Measurements from ENCODE around the gene FGFR3.

Gene FGFR3

DNA sequence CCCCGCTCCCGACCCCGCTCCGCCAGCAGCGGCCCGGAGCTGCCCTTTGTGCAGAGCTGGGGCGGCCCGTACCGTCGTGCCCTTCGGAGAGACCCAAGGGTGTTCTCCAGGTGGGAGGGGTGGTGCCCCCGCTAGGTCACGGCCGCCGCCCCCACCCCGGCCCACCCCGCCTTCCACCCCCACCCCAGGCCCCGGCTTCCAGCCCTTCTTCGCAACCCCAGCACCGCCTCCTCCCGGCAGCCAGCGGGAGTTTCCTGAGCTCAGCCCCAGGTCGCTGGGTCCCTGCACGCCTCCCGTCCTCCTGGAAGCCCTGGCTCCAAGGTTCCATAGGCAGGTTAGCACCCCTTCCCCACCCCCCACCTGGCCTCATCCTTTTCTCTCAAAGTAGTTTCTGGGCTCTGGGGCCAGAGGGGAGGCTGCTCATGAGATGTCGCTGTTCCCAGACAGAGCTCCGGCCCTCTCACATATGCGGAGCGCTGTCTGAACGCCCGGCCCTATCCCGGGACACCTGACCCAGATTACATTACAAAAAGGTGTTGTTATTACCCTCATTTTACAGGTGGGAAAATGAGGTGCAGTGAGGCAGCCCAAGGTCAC, 25.2 kb upstream of the FGFR3 start:
- no peaks in the 10 kb centered on the region for H3K36me3 ChIP-seq (ENCODE audit: control insufficient read depth, insufficient read depth, low read length)
- TF ChIP-seq, protein P1, sequence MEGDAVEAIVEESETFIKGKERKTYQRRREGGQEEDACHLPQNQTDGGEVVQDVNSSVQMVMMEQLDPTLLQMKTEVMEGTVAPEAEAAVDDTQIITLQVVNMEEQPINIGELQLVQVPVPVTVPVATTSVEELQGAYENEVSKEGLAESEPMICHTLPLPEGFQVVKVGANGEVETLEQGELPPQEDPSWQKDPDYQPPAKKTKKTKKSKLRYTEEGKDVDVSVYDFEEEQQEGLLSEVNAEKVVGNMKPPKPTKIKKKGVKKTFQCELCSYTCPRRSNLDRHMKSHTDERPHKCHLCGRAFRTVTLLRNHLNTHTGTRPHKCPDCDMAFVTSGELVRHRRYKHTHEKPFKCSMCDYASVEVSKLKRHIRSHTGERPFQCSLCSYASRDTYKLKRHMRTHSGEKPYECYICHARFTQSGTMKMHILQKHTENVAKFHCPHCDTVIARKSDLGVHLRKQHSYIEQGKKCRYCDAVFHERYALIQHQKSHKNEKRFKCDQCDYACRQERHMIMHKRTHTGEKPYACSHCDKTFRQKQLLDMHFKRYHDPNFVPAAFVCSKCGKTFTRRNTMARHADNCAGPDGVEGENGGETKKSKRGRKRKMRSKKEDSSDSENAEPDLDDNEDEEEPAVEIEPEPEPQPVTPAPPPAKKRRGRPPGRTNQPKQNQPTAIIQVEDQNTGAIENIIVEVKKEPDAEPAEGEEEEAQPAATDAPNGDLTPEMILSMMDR (IDR thresholded peaks at IDR 0.05; ENCODE audit: insufficient read depth, low read length, poor library complexity, severe bottlenecking), result peak; percentile 49
- no peaks in the 10 kb centered on the region; the same call in 1 of the 2 replicates for H3K27me3 ChIP-seq (replicated peaks; ENCODE audit: control insufficient read depth, insufficient read depth, low read length)
- H3K4me3 ChIP-seq (replicated peaks; ENCODE audit: low read depth, low read length), result no peak overlapping the region; the same call in 1 of the 2 replicates
- DNase-seq (ENCODE audit: extremely low read depth, insufficient read length), result no peak

DNA sequence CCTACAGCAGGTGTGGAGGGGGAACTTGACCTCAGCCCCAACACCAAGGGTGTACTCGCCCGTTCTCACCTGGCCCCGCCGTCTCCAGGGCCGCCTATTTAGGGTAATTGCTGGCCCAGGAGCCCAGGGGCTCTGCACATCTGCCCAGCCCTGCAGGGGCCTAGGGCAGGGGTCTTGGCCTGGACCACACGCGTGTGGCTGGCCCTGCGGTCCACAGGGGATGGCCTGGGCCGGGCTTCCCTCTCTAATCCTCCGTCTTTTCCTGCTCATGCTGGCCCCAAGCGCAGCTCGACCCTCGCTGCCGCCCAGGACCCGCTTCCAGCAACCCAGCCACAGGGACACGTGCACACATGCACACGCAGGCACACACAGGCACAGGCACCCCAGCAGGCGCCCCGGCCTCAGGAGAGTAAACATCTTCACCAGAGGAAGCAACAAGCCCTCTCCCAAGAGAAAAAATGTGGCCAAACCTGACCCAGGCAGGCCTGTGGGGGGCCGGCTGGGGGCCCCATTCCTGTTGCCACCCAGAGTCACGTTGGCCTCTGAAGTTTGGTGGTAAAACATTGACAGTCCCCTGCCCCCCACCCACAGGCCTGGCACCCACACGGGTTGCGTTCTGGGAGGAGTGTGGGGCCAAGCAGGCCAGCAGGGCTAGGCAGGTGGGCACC, 24.6 kb upstream of the FGFR3 start:
- DNase-seq (ENCODE audit: extremely low read depth, insufficient read length), result no peak
- no peaks in the 10 kb centered on the region for H3K36me3 ChIP-seq (ENCODE audit: control insufficient read depth, insufficient read depth, low read length)
- no peak overlapping the region for H3K4me3 ChIP-seq (replicated peaks; ENCODE audit: low read depth, low read length)
- TF ChIP-seq, protein P1 (IDR thresholded peaks at IDR 0.05; ENCODE audit: insufficient read depth, low read length, poor library complexity, severe bottlenecking), result no peak
- H3K27me3 ChIP-seq (replicated peaks; ENCODE audit: control insufficient read depth, insufficient read depth, low read length), result no peaks in the 10 kb centered on the region; the same call in 1 of the 2 replicates

DNA sequence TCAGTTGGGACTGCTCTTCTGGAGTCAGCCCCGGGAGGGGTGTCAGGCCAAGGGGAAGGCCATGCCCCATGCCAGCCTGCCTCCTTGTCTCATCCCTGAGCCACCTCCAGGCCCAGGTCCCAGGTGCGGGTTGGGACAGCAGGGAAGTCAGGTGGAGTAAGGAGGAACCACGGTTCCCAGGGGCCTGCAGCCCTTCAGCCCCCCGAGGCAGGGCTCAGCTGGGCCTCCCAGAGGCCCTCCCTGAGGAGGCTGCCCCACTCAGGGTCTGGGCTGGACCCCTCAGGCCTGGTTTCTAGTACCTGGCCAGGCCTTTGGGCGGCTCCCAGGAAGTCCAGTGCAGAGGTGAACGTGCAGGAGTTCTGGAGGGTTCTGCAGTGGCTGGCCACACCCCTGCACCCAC, 23.4 kb upstream of the FGFR3 start:
- Histone ChIP-seq H3K4me3 (replicated peaks; ENCODE audit: low read depth, low read length) (no peak overlapping the region), H3K27me3 (replicated peaks; ENCODE audit: control insufficient read depth, insufficient read depth, low read length) (no peaks in the 10 kb centered on the region; the same call in 1 of the 2 replicates), H3K36me3 (ENCODE audit: control insufficient read depth, insufficient read depth, low read length) (no peaks in the 10 kb centered on the region)
- no peak for DNase-seq (ENCODE audit: extremely low read depth, insufficient read length)
- TF ChIP-seq, protein P1 (IDR thresholded peaks at IDR 0.05; ENCODE audit: insufficient read depth, low read length, poor library complexity, severe bottlenecking), result no peak

DNA sequence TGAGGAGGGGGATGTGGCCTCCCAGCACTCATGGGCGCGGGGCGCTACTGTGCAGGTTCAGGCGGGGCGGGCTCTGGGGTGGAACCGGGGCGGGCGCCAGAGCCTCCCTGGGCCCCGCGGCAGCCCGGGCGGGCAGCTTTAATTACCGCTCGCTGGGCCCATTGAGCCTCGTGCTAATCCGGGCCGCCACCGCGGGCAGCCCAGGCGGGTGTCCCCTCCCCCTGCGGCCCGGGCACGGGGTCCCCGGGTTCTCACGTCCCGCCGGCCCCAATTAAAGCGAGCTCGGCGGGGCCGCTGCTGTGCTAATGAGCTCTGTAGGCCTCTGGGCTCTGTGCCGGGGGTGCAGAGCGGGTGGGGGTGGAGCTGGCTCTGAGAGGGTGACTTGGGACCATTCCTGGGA, 22.8 kb upstream of the FGFR3 start:
- DNase-seq (ENCODE audit: extremely low read depth, insufficient read length), result no peak
- H3K27me3 ChIP-seq (replicated peaks; ENCODE audit: control insufficient read depth, insufficient read depth, low read length), result no peaks in the 10 kb centered on the region; the same call in 1 of the 2 replicates
- TF ChIP-seq, protein P1 (IDR thresholded peaks at IDR 0.05; ENCODE audit: insufficient read depth, low read length, poor library complexity, severe bottlenecking), result no peak
- no peaks in the 10 kb centered on the region for H3K36me3 ChIP-seq (ENCODE audit: control insufficient read depth, insufficient read depth, low read length)
- no peak overlapping the region for H3K4me3 ChIP-seq (replicated peaks; ENCODE audit: low read depth, low read length)

DNA sequence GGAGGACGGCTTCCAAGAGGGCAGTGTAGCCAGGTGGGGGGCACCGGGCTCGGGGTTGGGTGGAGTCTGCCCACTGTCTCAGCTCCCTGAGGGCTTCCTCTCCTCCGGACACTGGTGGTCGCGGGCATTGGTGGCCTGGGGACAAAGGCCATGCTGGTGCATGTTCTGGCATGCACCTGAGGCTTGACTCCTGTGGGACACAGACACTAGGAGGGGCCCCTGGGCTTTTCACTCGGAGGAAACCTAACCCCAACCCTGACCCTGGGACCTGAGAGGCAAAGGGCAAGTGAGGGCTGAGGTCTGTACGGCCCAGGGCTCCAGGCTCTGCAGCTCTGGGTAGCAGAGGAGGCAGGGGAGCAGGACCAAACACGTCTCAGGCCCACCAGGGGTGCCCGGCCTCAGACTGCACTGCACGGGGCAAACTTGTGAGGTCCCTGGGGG, 22.3 kb upstream of the FGFR3 start:
- H3K36me3 ChIP-seq (ENCODE audit: control insufficient read depth, insufficient read depth, low read length), result no peaks in the 10 kb centered on the region
- no peak overlapping the region for H3K4me3 ChIP-seq (replicated peaks; ENCODE audit: low read depth, low read length)
- TF ChIP-seq, protein P1 (IDR thresholded peaks at IDR 0.05; ENCODE audit: insufficient read depth, low read length, poor library complexity, severe bottlenecking), result no peak
- H3K27me3 ChIP-seq (replicated peaks; ENCODE audit: control insufficient read depth, insufficient read depth, low read length), result no peaks in the 10 kb centered on the region; the same call in 1 of the 2 replicates
- DNase-seq (ENCODE audit: extremely low read depth, insufficient read length), result no peak
